ENCODE data around the gene PUS1. TPM values are rescaled to one million over a fixed set of nuclear protein-coding genes. Genes with fewer than 3 reads are reported as not detected.

The PUS1 gene
- total RNA-seq, 1 donor from 2014 or later: 28.1 TPM

- no peak overlapping the region for H3K27ac Mint-ChIP-seq (ENCODE audit: unreplicated experiment)
- no peak for TF ChIP-seq CTCF (IDR thresholded peaks at IDR 0.05; ENCODE audit: partially characterized antibody, unreplicated experiment)
Measured at GRCh38 chr12:131904346-131904745, 24.7 kb upstream of the PUS1 start.

GRCh38 chr12:131905081-131905629 lies 23.9 kb upstream of the PUS1 start:
- peaks cover 4% of the 10 kb centered on the region for H3K27me3 Mint-ChIP-seq (ENCODE audit: unreplicated experiment)
- peaks cover 4% of the 10 kb centered on the region for H3K9me3 Mint-ChIP-seq (ENCODE audit: unreplicated experiment)
- H3K4me3 Mint-ChIP-seq (ENCODE audit: unreplicated experiment): no peak overlapping the region
- no peaks in the 10 kb centered on the region for H3K36me3 Mint-ChIP-seq (ENCODE audit: unreplicated experiment)
- no peak for DNase-seq
- H3K4me1 Mint-ChIP-seq (ENCODE audit: low read depth, unreplicated experiment): peaks cover 6% of the 10 kb centered on the region
- H3K27ac Mint-ChIP-seq (ENCODE audit: unreplicated experiment): no peak overlapping the region
- TF ChIP-seq CTCF (IDR thresholded peaks at IDR 0.05; ENCODE audit: partially characterized antibody, unreplicated experiment): no peak

More at GRCh38 chr12:131904346-131904745, 24.7 kb upstream of the PUS1 start:
- Mint-ChIP-seq H3K4me3 (ENCODE audit: unreplicated experiment) (no peak overlapping the region), H3K9me3 (ENCODE audit: unreplicated experiment) (peaks cover 4% of the 10 kb centered on the region), H3K4me1 (ENCODE audit: low read depth, unreplicated experiment) (peaks cover 8% of the 10 kb centered on the region), H3K36me3 (ENCODE audit: unreplicated experiment) (no peaks in the 10 kb centered on the region), H3K27me3 (ENCODE audit: unreplicated experiment) (peaks cover 4% of the 10 kb centered on the region)
- DNase-seq: no peak

- H3K27ac Mint-ChIP-seq (ENCODE audit: unreplicated experiment): no peak overlapping the region
- DNase-seq: no peak
- peaks cover 4% of the 10 kb centered on the region for H3K4me1 Mint-ChIP-seq (ENCODE audit: low read depth, unreplicated experiment)
- H3K36me3 Mint-ChIP-seq (ENCODE audit: unreplicated experiment): no peaks in the 10 kb centered on the region
- TF ChIP-seq CTCF (IDR thresholded peaks at IDR 0.05; ENCODE audit: partially characterized antibody, unreplicated experiment): no peak
- H3K9me3 Mint-ChIP-seq (ENCODE audit: unreplicated experiment): peaks cover 4% of the 10 kb centered on the region
- H3K27me3 Mint-ChIP-seq (ENCODE audit: unreplicated experiment): peaks cover 4% of the 10 kb centered on the region
- no peak overlapping the region for H3K4me3 Mint-ChIP-seq (ENCODE audit: unreplicated experiment)
Measured at GRCh38 chr12:131905630-131906091, 23.4 kb upstream of the PUS1 start.

GRCh38 chr12:131907379-131908091 lies 21.5 kb upstream of the PUS1 start:
- DNase-seq: no peak
- H3K36me3 Mint-ChIP-seq (ENCODE audit: unreplicated experiment): no peaks in the 10 kb centered on the region
- H3K4me1 Mint-ChIP-seq (ENCODE audit: low read depth, unreplicated experiment): no peaks in the 10 kb centered on the region
- peaks cover 4% of the 10 kb centered on the region for H3K27me3 Mint-ChIP-seq (ENCODE audit: unreplicated experiment)
- TF ChIP-seq CTCF (IDR thresholded peaks at IDR 0.05; ENCODE audit: partially characterized antibody, unreplicated experiment): no peak
- peaks cover 4% of the 10 kb centered on the region for H3K9me3 Mint-ChIP-seq (ENCODE audit: unreplicated experiment)
- no peak overlapping the region for H3K4me3 Mint-ChIP-seq (ENCODE audit: unreplicated experiment)
- H3K27ac Mint-ChIP-seq (ENCODE audit: unreplicated experiment): no peak overlapping the region
